Dermis blood vessel endothelial cell (primary cell): ENCODE data around the gene HNRNPA0. TPM values are rescaled to one million over a fixed set of nuclear protein-coding genes. Genes with fewer than 3 reads are reported as not detected.
A peak's percentile ranks its signal among the peaks of the same experiment; 100 is the strongest.
"Not testable (repeated sequence)": the region's sequence is repeated elsewhere in the genome, so short reads cannot be mapped to it uniquely, and the experiment has no call there.

Experiments used
- DNase-seq: peaks from one replicate; pipeline ENCODE4 v3.0.0; 2010
- total RNA-seq: library from RNA; depleted of rRNA; stranded (reverse); fragments of >200 nt; gene quantifications from 2 replicates; pipeline ENCODE4 v1.2.3, GENCODE V29; 2014

The HNRNPA0 gene
- total RNA-seq, result 11.1 and 12.0 TPM in 2 replicates

GRCh38 chr5:137754188-137754960, at the start of gene HNRNPA0:
HNRNPA0 (minus strand) TSS chr5:137754363; CDS start chr5:137754066, 297 bp downstream.
- peak; percentile 98 for DNase-seq

GRCh38 chr5:137802282-137803210, 48.4 kb upstream of the HNRNPA0 start:
- no peak for DNase-seq

- DNase-seq, result no peak
Observed at GRCh38 chr5:137800700-137801411, 46.7 kb upstream of the HNRNPA0 start.

GRCh38 chr5:137796279-137796678, 42.1 kb upstream of the HNRNPA0 start:
- no peak for DNase-seq

- no peak for DNase-seq
Observed at GRCh38 chr5:137794863-137795262, 40.7 kb upstream of the HNRNPA0 start.

GRCh38 chr5:137792303-137792702, 38.1 kb upstream of the HNRNPA0 start:
- no peak for DNase-seq

- no peak for DNase-seq
Observed at GRCh38 chr5:137791799-137792198, 37.6 kb upstream of the HNRNPA0 start.

- DNase-seq, result no peak
Observed at GRCh38 chr5:137791387-137791786, 37.2 kb upstream of the HNRNPA0 start.

- DNase-seq, result not testable (repeated sequence)
Observed at GRCh38 chr5:137788560-137788959, 34.4 kb upstream of the HNRNPA0 start.

GRCh38 chr5:137782984-137783536, 28.9 kb upstream of the HNRNPA0 start:
- DNase-seq, result no peak

- no peak for DNase-seq
Observed at GRCh38 chr5:137782055-137782454, 27.9 kb upstream of the HNRNPA0 start.

GRCh38 chr5:137778772-137779564, 24.8 kb upstream of the HNRNPA0 start:
- DNase-seq, result peak; percentile 70

GRCh38 chr5:137767937-137768336, 13.8 kb upstream of the HNRNPA0 start:
- DNase-seq, result not testable (repeated sequence)

- DNase-seq, result no peak
Observed at GRCh38 chr5:137761566-137761965, 7.4 kb upstream of the HNRNPA0 start.

- no peak for DNase-seq
Observed at GRCh38 chr5:137760719-137761516, 6.8 kb upstream of the HNRNPA0 start.

GRCh38 chr5:137760294-137760693, 6.1 kb upstream of the HNRNPA0 start:
- DNase-seq, result no peak

GRCh38 chr5:137758715-137759306, 4.6 kb upstream of the HNRNPA0 start:
- no peak for DNase-seq

GRCh38 chr5:137758121-137758520, 4.0 kb upstream of the HNRNPA0 start:
- DNase-seq, result no peak

GRCh38 chr5:137757634-137758033, 3.5 kb upstream of the HNRNPA0 start:
- no peak for DNase-seq
